GM10266 (cell line): Measurements from ENCODE around the gene VAC14.

Source experiments
- DNase-seq: peaks from one replicate; pipeline ENCODE4 v3.0.0; 2012; ENCODE audit errors: extremely low spot score
- CTCF ChIP-seq: IDR thresholded peaks from 2 replicates; pipeline ENCODE4 v1.5.1; 2012; ENCODE audit warnings: mild to moderate bottlenecking, low read depth; ENCODE audit not compliant: control insufficient read depth, insufficient read depth; ENCODE audit errors: missing control alignments

Gene VAC14

GRCh38 chr16:70737377-70738082, 63.4 kb downstream of the VAC14 start:
- no peak for TF ChIP-seq CTCF
- DNase-seq = peak; percentile 88

DNA sequence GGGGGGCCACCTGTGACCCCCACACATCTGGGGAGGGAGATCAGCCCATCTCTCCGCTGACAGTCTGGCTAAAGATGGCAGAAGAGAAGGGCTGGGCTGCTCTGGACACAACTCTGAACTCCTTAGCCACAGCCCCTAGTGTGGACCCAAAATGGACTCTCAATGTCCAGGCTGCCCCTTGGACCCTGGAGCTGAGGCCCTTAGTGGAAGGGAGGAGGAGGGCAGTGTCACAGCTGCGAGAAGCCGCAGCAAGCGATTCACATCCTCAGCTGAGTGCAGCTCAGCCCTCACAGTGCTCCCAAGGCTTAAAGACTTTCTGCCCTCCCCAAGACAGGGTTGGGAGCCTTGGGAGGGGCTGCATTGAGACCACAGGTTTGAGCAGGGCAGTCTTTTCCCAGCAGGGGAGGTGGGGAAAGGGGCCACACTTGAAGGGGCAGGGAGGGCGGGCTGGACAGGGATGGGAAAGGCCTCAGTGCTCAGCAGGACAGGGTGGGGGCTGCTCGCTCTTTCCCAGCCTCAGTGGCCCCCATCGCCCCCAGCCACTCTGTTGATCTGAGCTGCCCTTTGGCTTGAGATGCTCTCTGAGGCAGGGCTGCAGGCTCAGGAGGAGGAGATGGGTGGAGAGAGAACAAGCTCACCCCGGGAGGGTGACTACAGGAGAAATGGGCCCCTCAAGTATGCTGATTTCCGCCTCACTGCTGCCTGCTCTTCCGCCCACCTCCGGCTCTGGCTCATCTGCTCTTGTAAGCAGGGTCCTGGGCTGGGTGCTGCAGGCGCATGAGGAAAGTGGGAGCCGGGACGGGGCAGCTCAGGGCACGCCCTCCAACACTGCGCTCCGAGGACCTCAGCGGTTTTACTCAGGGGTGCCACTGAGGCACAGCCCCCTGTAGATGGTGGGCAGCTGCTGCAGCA, 64.2 kb downstream of the VAC14 start:
- no peak for TF ChIP-seq CTCF
- DNase-seq = no peak

GRCh38 chr16:70735141-70735979, 65.6 kb downstream of the VAC14 start:
- no peak for DNase-seq
- no peak for TF ChIP-seq CTCF

DNA sequence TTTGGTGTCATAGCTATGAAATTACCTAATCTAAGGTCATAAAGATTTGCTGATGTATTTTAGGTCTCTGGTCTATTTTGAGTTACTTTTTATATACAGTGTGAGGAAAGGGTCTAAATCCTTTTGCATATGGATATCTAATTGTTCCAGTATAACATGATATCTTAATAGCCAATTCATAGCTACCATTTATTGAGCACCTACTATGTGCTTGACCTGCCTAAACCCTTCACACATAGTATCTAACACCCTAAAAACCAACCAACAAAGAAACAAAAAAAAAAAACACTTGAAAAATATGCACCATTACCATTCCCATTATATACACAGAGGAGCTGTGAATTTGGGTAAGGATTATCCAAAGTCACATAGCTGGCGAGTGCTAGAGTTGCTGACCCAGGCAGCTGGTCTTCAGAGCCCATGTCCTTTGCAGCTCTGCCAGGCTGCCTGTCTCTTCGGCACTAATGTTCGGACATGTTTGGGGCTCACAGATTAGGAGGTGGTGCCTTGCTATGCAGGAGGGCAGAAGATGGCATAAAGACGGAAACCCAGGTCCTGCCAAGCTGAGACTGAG, 66.3 kb downstream of the VAC14 start:
- DNase-seq = no peak
- no peak for TF ChIP-seq CTCF

GRCh38 chr16:70730944-70731343, 70.0 kb downstream of the VAC14 start:
- DNase-seq = no peak
- no peak for TF ChIP-seq CTCF

DNA sequence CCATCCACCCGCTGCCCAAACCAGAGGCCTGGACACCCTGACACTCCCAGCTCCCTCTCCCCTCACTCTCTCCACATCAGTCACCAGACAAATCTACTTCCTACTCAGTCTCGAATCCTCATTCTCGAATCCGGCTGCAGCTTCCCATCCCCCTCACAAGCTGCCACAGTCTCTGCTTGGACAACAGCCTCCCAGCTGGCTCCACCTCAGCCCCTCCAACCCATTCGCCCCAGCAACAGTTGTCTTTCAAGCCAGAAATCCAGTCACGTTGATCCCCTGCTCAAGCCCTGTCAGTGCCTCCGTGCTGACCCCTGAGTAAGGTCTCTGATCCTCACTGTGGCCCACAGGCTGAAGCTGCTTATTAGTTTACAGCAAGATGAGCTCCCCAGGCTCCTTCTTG, 70.9 kb downstream of the VAC14 start:
- no peak for DNase-seq

More for the DNA sequence above, 70.9 kb downstream of the VAC14 start:
- no peak for TF ChIP-seq CTCF
